Liver (tissue), 3 donors: ENCODE data around the gene SNX19.
A peak's percentile ranks its signal among the peaks of the same experiment; 100 is the strongest.

Source experiments
- EGR1 ChIP-seq, 2 donors: IDR thresholded peaks; 2 replicates each; pipeline ENCODE4 v1.6.1; 2016 to 2018; ENCODE audit warnings: antibody characterized with exemption in 2 of 2, low read depth in 2 of 2
- SP1 ChIP-seq: IDR thresholded peaks from 2 replicates; pipeline ENCODE4 v1.6.1; 2018; ENCODE audit warnings: antibody characterized with exemption, mild to moderate bottlenecking
- TAF1 ChIP-seq: conservative IDR thresholded peaks from 2 replicates; pipeline ENCODE4 v1.6.1; 2016; ENCODE audit warnings: antibody characterized with exemption, mild to moderate bottlenecking
- YY1 ChIP-seq: IDR thresholded peaks from 2 replicates; pipeline ENCODE4 v1.6.1; 2016; ENCODE audit warnings: antibody characterized with exemption, mild to moderate bottlenecking
- TF ChIP-seq, protein P1 (sequence below): fragments of 150-350 bp; IDR thresholded peaks from 2 replicates; pipeline ENCODE4 v1.5.1; 2017; ENCODE audit warnings: improper control_type of control experiment, low read depth, low read length; ENCODE audit not compliant: missing input control
- donor health status: healthy.
- donor health status: healthy.

DNA sequence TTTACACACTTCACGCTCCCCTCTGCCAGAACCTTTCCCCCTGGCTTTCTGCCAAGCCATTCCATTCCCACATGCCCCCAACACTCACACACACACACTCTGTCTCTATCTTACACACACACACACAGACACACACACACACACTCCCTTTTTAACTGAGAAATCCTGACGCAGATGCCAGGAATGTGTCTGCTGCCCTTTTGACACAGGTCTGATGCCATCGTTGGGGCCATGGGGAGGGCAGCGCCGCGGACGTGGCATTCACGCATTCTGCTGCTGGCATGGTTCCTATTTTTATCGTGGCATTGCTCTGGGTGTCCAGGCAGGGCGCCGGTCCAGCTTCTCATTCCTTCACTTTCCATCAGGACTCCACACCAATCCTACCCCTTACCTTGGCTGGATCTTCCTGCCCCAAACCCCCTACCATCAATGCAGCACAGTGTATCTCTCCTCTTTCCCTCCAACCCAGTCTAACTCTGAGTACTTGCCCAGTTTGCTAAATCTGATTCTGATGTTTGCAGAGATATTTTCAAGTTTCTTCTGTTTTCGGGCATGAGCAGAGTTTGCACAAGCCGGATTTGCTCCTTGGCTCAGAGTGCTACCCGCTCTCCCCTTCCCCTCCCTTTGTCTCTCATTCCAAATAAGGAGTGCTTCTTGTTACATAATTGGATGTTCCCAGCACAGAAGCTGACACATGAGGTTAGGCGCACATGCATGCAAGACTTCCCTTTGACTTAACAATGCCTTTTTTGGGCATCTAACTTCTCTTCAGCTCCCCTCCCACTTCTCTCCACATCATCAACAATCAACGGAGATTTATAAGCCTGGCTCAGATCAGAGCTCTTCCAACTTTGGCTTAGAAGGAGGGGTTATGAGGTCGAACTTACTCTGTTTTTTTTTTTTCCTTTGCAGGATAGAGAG, 18.8 kb downstream of the SNX19 start:
- TF ChIP-seq EGR1 (IDR thresholded peaks at IDR 0.05; ENCODE audit: low read depth in 2 of 2) (peak in 1 of 2 donors; percentile 50), TAF1 (no peak), YY1 (peak; percentile 60), SP1 (peak; percentile 84)
- TF ChIP-seq, protein P1, sequence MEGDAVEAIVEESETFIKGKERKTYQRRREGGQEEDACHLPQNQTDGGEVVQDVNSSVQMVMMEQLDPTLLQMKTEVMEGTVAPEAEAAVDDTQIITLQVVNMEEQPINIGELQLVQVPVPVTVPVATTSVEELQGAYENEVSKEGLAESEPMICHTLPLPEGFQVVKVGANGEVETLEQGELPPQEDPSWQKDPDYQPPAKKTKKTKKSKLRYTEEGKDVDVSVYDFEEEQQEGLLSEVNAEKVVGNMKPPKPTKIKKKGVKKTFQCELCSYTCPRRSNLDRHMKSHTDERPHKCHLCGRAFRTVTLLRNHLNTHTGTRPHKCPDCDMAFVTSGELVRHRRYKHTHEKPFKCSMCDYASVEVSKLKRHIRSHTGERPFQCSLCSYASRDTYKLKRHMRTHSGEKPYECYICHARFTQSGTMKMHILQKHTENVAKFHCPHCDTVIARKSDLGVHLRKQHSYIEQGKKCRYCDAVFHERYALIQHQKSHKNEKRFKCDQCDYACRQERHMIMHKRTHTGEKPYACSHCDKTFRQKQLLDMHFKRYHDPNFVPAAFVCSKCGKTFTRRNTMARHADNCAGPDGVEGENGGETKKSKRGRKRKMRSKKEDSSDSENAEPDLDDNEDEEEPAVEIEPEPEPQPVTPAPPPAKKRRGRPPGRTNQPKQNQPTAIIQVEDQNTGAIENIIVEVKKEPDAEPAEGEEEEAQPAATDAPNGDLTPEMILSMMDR, result no peak
